Measurements from ENCODE around the gene MEIKIN.

DNA sequence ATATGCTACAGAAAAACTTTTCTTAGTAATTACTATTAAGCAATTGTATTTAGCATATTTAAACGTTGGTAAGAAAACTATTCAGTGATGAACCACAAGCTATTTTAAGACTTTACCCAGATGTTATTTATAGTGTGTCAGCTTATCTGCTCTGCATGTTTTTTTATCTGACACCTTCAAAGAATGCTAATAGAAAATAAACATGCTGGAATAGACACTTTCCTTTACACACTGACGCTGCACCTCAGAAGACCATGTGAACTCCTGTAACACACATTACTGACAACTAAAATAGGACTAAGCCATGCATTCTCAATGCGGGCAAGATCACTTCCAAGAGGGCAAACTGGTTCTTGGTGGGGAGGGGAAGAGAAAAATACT, 187.0 kb downstream of the MEIKIN start:
- no peak for TF ChIP-seq CTCF (IDR thresholded peaks at IDR 0.05)
- no peak for TF ChIP-seq POLR2A (IDR thresholded peaks at IDR 0.05)

Data from uterus (tissue), 2 donors.